Trophoblast cell (in vitro differentiated cells and primary cell): Measurements from ENCODE around the gene UTP3.
"Not testable (repeated sequence)": the region's sequence is repeated elsewhere in the genome, so short reads cannot be mapped to it uniquely, and the experiment has no call there.

Experiments used
- DNase-seq, 2 donors: peaks; one replicate each; pipeline ENCODE4 v3.0.0-alpha.2; 2016
- H2AFZ ChIP-seq: 2 replicates; pipeline ENCODE4 v1.6.1; 2013; ENCODE audit warnings: low read length, moderate library complexity, mild to moderate bottlenecking; ENCODE audit not compliant: insufficient read depth, poor library complexity
- H2AK5ac ChIP-seq: 2 replicates; pipeline ENCODE4 v1.6.1; 2013; ENCODE audit warnings: mild to moderate bottlenecking, low read length
- H2BK120ac ChIP-seq: 2 replicates; pipeline ENCODE4 v1.6.1; 2013; ENCODE audit warnings: low read length, mild to moderate bottlenecking, moderate library complexity; ENCODE audit not compliant: insufficient read depth, poor library complexity
- H2BK12ac ChIP-seq: 2 replicates; pipeline ENCODE4 v1.6.1; 2013; ENCODE audit warnings: mild to moderate bottlenecking, low read length, moderate library complexity
- H2BK5ac ChIP-seq: 2 replicates; pipeline ENCODE4 v1.6.1; 2013; ENCODE audit warnings: low read length, low read depth, moderate library complexity, mild to moderate bottlenecking; ENCODE audit not compliant: poor library complexity
- H3K14ac ChIP-seq: 2 replicates; pipeline ENCODE4 v1.6.1; 2013; ENCODE audit warnings: mild to moderate bottlenecking, low read length
- H3K18ac ChIP-seq: 2 replicates; pipeline ENCODE4 v1.6.1; 2013; ENCODE audit warnings: mild to moderate bottlenecking, low read length
- H3K23ac ChIP-seq: 2 replicates; pipeline ENCODE4 v1.6.1; 2013; ENCODE audit warnings: low read length
- H3K27ac ChIP-seq: 2 replicates; pipeline ENCODE4 v1.5.1; 2013; ENCODE audit warnings: low read depth, mild to moderate bottlenecking, inconsistent platforms, low read length, moderate library complexity
- H3K27me3 ChIP-seq: 2 replicates; pipeline ENCODE4 v1.6.1; 2013; ENCODE audit warnings: inconsistent platforms, mild to moderate bottlenecking, low read length, moderate library complexity; ENCODE audit not compliant: insufficient read depth
- H3K36me3 ChIP-seq, 2 experiments: 1 replicate in 1 of 2; 2 replicates in 1 of 2; pipeline ENCODE4 v1.6.1; 2013; ENCODE audit warnings: low read length in 2 of 2, mild to moderate bottlenecking in 2 of 2, moderate library complexity in 1 of 2; ENCODE audit not compliant: insufficient read depth in 2 of 2, control insufficient read depth in 1 of 2
- H3K4ac ChIP-seq: 2 replicates; pipeline ENCODE4 v1.6.1; 2013; ENCODE audit warnings: low read depth, mild to moderate bottlenecking, low read length, moderate library complexity
- H3K4me1 ChIP-seq, 2 experiments: 1 replicate in 1 of 2; 2 replicates in 1 of 2; pipeline ENCODE4 v1.6.1; 2013; ENCODE audit warnings: low read length in 2 of 2, mild to moderate bottlenecking in 2 of 2, moderate library complexity in 1 of 2; ENCODE audit not compliant: insufficient read depth in 2 of 2, control insufficient read depth in 1 of 2
- H3K4me2 ChIP-seq: 2 replicates; pipeline ENCODE4 v1.6.1; 2013; ENCODE audit warnings: inconsistent platforms, mild to moderate bottlenecking, low read length, moderate library complexity
- H3K4me3 ChIP-seq: 2 replicates; pipeline ENCODE4 v1.5.1; 2013; ENCODE audit warnings: mild to moderate bottlenecking, low read depth, low read length, inconsistent platforms
- H3K79me1 ChIP-seq: one replicate; pipeline ENCODE4 v1.6.1; 2013; ENCODE audit warnings: low read length
- H3K79me2 ChIP-seq: 2 replicates; pipeline ENCODE4 v1.6.1; 2013; ENCODE audit warnings: low read length, mild to moderate bottlenecking; ENCODE audit not compliant: control insufficient read depth, insufficient read depth, poor library complexity
- H3K9ac ChIP-seq: 2 replicates; pipeline ENCODE4 v1.6.1; 2013; ENCODE audit warnings: mild to moderate bottlenecking, low read length
- H3K9me3 ChIP-seq: 2 replicates; pipeline ENCODE4 v1.6.1; 2013; ENCODE audit warnings: low read depth, mild to moderate bottlenecking, control low read depth, inconsistent platforms, low read length; ENCODE audit not compliant: insufficient read depth
- H4K12ac ChIP-seq: 2 replicates; pipeline ENCODE4 v1.6.1; 2013; ENCODE audit warnings: low read depth, mild to moderate bottlenecking, low read length, moderate library complexity
- H4K8ac ChIP-seq: 2 replicates; pipeline ENCODE4 v1.6.1; 2013; ENCODE audit warnings: low read depth, mild to moderate bottlenecking, low read length, moderate library complexity
- H4K91ac ChIP-seq: one replicate; pipeline ENCODE4 v1.6.1; 2013; ENCODE audit warnings: low read depth, mild to moderate bottlenecking, low read length, moderate library complexity
- WGBS: extraction: QIAGEN DNeasy Blood & Tissue Kit; methylation state at CpG from one replicate; pipeline ENCODE4 v1.1.7; 2013; ENCODE audit warnings: missing lambda C conversion rate; ENCODE audit not compliant: insufficient read length, insufficient coverage; ENCODE audit errors: extremely low coverage; 5-methylcytosine and 5-hydroxymethylcytosine counted together

Gene UTP3

DNA sequence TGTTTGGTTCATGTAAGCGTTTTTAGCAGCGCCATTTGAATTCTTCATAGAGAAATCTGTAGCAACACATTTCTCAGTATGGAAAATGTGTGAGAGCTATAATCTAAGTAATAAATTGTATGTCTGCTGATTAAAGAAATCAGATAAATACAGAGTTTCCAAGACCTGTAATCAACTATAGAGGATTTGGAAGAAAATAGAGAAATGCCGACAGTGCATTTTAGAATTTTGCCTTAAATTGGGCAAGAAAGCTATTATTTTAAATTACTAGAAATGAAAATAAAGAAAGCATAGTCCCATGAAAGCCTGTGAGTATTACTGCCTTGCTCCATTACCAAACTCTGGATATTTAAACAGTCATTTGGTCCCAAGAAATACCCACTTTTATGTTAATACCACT is 36.1 kb downstream of the UTP3 start:
- H3K27me3 ChIP-seq: no peaks in the 10 kb centered on the region
- no peak overlapping the region for H3K14ac ChIP-seq
- H3K9ac ChIP-seq: no peak overlapping the region
- no peaks in the 10 kb centered on the region for H3K36me3 ChIP-seq
- no peak overlapping the region for H4K91ac ChIP-seq
- H4K8ac ChIP-seq: no peak overlapping the region
- no peak overlapping the region for H2BK5ac ChIP-seq
- no peak overlapping the region for H2BK12ac ChIP-seq
- WGBS: no CpG with 5 or more reads among the region's 3 CpGs
- H3K79me1 ChIP-seq: no peaks in the 10 kb centered on the region
- H3K27ac ChIP-seq: no peak overlapping the region
- H2AK5ac ChIP-seq: no peak overlapping the region
- no peak overlapping the region for H2AFZ ChIP-seq
- no peak for DNase-seq
- H3K4me1 ChIP-seq: peaks cover 0 to 3% of the 10 kb centered on the region in 2 experiments
- no peak overlapping the region for H3K18ac ChIP-seq
- no peak overlapping the region for H2BK120ac ChIP-seq
- H3K4me3 ChIP-seq: no peak overlapping the region
- H3K9me3 ChIP-seq: no peaks in the 10 kb centered on the region
- H3K4ac ChIP-seq: no peak overlapping the region
- H4K12ac ChIP-seq: no peak overlapping the region
- no peak overlapping the region for H3K4me2 ChIP-seq
- peaks cover 1% of the 10 kb centered on the region for H3K79me2 ChIP-seq
- H3K23ac ChIP-seq: no peak overlapping the region

DNA sequence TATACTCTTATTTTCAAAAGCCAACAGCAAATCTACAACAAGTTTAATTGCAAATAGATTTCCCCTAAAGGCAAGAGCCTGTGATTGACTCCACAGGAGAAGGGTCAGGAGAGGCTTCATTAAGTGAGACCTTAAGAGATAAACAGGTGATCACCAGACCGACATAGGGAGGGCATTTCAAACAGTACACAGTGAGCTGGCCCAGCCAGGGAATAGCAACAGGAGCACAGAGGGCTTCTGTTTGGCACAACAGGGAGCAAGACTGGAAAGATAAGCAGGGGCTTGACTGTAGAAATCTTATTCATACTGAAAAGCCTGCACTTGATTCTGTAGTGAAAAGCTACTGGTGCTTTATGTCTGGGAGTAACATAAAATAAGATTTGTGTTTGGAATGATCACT is 37.3 kb downstream of the UTP3 start:
- H4K91ac ChIP-seq: no peak overlapping the region
- no peak overlapping the region for H2AK5ac ChIP-seq
- H3K9me3 ChIP-seq: no peaks in the 10 kb centered on the region
- no peak overlapping the region for H3K18ac ChIP-seq
- H3K4me3 ChIP-seq: no peak overlapping the region
- no peak for DNase-seq
- no peak overlapping the region for H3K4ac ChIP-seq
- H4K12ac ChIP-seq: no peak overlapping the region
- H2BK5ac ChIP-seq: no peak overlapping the region
- no peaks in the 10 kb centered on the region for H3K27me3 ChIP-seq
- H3K36me3 ChIP-seq: no peaks in the 10 kb centered on the region
- WGBS: no CpG with 5 or more reads among the region's 1 CpG
- no peak overlapping the region for H2BK12ac ChIP-seq
- H3K23ac ChIP-seq: no peak overlapping the region
- peaks cover 1% of the 10 kb centered on the region for H3K79me2 ChIP-seq
- H3K4me2 ChIP-seq: no peak overlapping the region
- no peak overlapping the region for H2AFZ ChIP-seq
- H3K4me1 ChIP-seq: peaks cover 0 to 3% of the 10 kb centered on the region in 2 experiments
- no peak overlapping the region for H4K8ac ChIP-seq
- no peaks in the 10 kb centered on the region for H3K79me1 ChIP-seq
- no peak overlapping the region for H2BK120ac ChIP-seq
- H3K27ac ChIP-seq: no peak overlapping the region
- no peak overlapping the region for H3K9ac ChIP-seq
- H3K14ac ChIP-seq: no peak overlapping the region

DNA sequence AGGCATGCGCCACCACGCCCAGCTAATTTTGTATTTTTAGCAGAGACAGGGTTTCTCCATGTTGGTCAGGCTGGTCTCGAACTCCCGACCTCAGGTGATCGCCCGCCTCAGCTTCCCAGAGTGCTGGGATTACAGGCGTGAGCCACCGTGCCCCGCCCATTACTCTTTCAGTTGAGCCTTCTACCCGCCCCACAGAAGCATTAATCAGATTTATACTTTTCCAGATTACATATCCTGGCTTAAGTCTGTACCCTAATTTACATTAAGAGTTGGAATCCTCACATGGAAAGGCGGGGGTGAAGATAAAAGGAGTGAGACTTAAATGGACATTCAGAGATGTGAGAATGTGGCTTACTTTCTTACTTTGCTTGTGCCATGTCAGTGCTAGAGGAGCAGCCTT is 38.2 kb downstream of the UTP3 start:
- not testable (repeated sequence) for H3K79me1 ChIP-seq, H3K36me3 ChIP-seq, H3K18ac ChIP-seq, H3K9me3 ChIP-seq, DNase-seq, H2BK120ac ChIP-seq, H4K12ac ChIP-seq, H4K8ac ChIP-seq, H3K27me3 ChIP-seq, H2BK5ac ChIP-seq, H4K91ac ChIP-seq, H3K9ac ChIP-seq, H3K79me2 ChIP-seq, H3K23ac ChIP-seq, H2AFZ ChIP-seq, H3K27ac ChIP-seq, H3K14ac ChIP-seq, H2AK5ac ChIP-seq, H3K4me3 ChIP-seq, H2BK12ac ChIP-seq, H3K4ac ChIP-seq, H3K4me2 ChIP-seq, H3K4me1 ChIP-seq
- no CpG with 5 or more reads among the region's 11 CpGs for WGBS

DNA sequence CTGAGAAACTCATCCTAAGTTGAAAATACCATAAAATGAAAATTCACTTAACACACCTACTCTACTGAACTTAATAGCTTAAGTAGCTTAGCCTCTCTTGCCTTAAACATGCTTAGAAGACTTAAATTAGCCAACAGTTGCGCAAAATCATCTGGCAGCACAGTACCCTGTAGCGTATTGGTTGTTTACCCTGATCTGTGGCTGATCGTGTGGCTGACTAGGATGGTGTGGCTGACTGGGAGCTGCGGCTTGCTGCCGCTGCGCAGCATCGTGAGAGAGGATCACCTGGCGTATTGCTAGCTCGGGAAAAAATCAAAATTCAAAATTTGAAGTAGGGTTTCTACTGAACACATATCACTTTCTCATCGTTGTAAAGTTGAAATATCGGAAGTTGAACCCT is 39.8 kb downstream of the UTP3 start:
- Histone ChIP-seq H3K4me3 (no peak overlapping the region), H4K91ac (no peak overlapping the region), H3K79me1 (no peaks in the 10 kb centered on the region), H3K9ac (no peak overlapping the region), H3K4me2 (no peak overlapping the region), H3K4ac (no peak overlapping the region), H3K23ac (no peak overlapping the region), H3K9me3 (no peaks in the 10 kb centered on the region), H2AK5ac (no peak overlapping the region), H4K8ac (no peak overlapping the region), H3K36me3 (no peaks in the 10 kb centered on the region), H2AFZ (no peak overlapping the region), H4K12ac (no peak overlapping the region), H3K14ac (no peak overlapping the region), H2BK5ac (no peak overlapping the region), H3K27ac (no peak overlapping the region), H2BK120ac (no peak overlapping the region), H2BK12ac (no peak overlapping the region), H3K18ac (no peak overlapping the region), H3K79me2 (no peaks in the 10 kb centered on the region), H3K4me1 (no peaks in the 10 kb centered on the region), H3K27me3 (no peaks in the 10 kb centered on the region)
- no CpG with 5 or more reads among the region's 11 CpGs for WGBS
- no peak for DNase-seq
